Prostate gland (tissue), 2 donors: Measurements from ENCODE around the gene TMPRSS9. TPM values are rescaled to one million over a fixed set of nuclear protein-coding genes. Genes with fewer than 3 reads are reported as not detected.

ENCODE experiments used
- DNase-seq: peaks from one replicate; pipeline ENCODE4 v3.0.0-alpha.2; 2019; ENCODE audit warnings: low spot score
- H3K27ac ChIP-seq, 2 donors: fragments of 200-600 bp; sonication (generic); 2 replicates each; pipeline ENCODE4 v1.5.1; 2017 to 2019
- H3K27me3 ChIP-seq: fragments of 200-600 bp; sonication (generic); replicated peaks from 2 replicates; pipeline ENCODE4 v1.5.1; 2019; ENCODE audit not compliant: insufficient read depth
- H3K36me3 ChIP-seq, 2 donors: fragments of 200-600 bp; sonication (generic); 1 replicate in 1 of 2; 2 replicates in 1 of 2; pipeline versions ENCODE4 v1.5.1 to v1.8.1; 2017 to 2019
- H3K4me1 ChIP-seq: fragments of 200-600 bp; sonication (generic); replicated peaks from 2 replicates; pipeline ENCODE4 v1.5.1; 2019
- H3K4me3 ChIP-seq, 2 donors: fragments of 200-600 bp; sonication (generic); 2 replicates each; pipeline ENCODE4 v1.5.1; 2017 to 2019
- H3K9me3 ChIP-seq: fragments of 200-600 bp; sonication (generic); 2 replicates; pipeline ENCODE4 v1.5.1; 2017
- POLR2A ChIP-seq: fragments of 450-650 bp; IDR thresholded peaks from one replicate; pipeline ENCODE4 v1.6.1; 2016; ENCODE audit warnings: antibody characterized with exemption, mild to moderate bottlenecking
- POLR2AphosphoS5 ChIP-seq: sonication (generic); formaldehyde crosslinking; IDR thresholded peaks from one replicate; pipeline ENCODE4 v1.6.1; 2017; ENCODE audit warnings: antibody characterized with exemption
- WGBS: methylation state at CpG from one replicate; pipeline ENCODE4 v1.1.5; 2018; 5-methylcytosine and 5-hydroxymethylcytosine counted together
- intact Hi-C: fragments of 100-400 bp; cut with DNase I; formaldehyde crosslinking; loops from one replicate; pipeline ENCODE4 v1.14.2; 2022
- total RNA-seq, 2 donors: library from RNA; depleted of rRNA; stranded (reverse); fragments of >200 nt; gene quantifications; one replicate each; pipeline ENCODE4 v1.1.0, GENCODE V29; 2016
- TF ChIP-seq, protein P1 (sequence below), 4 experiments: fragments of 200-600 bp in 2 of 4; fragments of 450-650 bp in 2 of 4; sonication (generic) in 2 of 4; IDR thresholded peaks; 1 replicate in 3 of 4; 2 replicates in 1 of 4; pipeline ENCODE4 v1.5.1; 2016 to 2019; ENCODE audit warnings: antibody characterized with exemption in 4 of 4, mild to moderate bottlenecking in 2 of 4, moderate library complexity in 2 of 4

TMPRSS9 gene
- total RNA-seq, 2 donors from 2014 or later = 0.14 to 2.2 TPM

DNA sequence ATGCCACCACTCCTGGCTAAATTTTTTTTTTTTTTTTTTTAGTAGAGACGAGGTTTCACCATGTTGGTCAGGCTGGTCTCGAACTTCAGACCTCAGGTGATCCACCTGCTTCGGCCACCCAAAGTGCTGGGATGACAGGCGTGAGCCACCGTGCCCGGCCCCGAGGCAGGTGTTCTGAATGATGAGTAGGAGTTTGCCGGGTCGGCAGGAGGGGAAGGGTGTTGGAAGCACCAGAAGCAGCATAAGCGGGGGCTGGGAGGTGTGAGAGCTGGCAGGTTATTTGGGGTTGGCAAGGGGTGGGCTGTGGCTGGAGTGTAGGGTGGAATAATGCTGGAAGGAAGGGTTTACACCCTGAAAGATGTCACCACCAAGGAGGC is 29.8 kb upstream of the TMPRSS9 start:
- no peak overlapping the region for H3K27ac ChIP-seq
- H3K27me3 ChIP-seq = no peaks in the 10 kb centered on the region
- no peak overlapping the region for H3K4me3 ChIP-seq
- H3K9me3 ChIP-seq = no peaks in the 10 kb centered on the region
- DNase-seq = no peak
- peaks cover 14% of the 10 kb centered on the region for H3K4me1 ChIP-seq
- intact Hi-C loops = no loop called here
- no peaks in the 10 kb centered on the region for H3K36me3 ChIP-seq
- 74% methylated on average over 10 of the region's 10 CpGs for WGBS
- TF ChIP-seq POLR2A (no peak), POLR2AphosphoS5 (no peak)
- TF ChIP-seq, protein P1, sequence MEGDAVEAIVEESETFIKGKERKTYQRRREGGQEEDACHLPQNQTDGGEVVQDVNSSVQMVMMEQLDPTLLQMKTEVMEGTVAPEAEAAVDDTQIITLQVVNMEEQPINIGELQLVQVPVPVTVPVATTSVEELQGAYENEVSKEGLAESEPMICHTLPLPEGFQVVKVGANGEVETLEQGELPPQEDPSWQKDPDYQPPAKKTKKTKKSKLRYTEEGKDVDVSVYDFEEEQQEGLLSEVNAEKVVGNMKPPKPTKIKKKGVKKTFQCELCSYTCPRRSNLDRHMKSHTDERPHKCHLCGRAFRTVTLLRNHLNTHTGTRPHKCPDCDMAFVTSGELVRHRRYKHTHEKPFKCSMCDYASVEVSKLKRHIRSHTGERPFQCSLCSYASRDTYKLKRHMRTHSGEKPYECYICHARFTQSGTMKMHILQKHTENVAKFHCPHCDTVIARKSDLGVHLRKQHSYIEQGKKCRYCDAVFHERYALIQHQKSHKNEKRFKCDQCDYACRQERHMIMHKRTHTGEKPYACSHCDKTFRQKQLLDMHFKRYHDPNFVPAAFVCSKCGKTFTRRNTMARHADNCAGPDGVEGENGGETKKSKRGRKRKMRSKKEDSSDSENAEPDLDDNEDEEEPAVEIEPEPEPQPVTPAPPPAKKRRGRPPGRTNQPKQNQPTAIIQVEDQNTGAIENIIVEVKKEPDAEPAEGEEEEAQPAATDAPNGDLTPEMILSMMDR (IDR thresholded peaks at IDR 0.05) = no peak

DNA sequence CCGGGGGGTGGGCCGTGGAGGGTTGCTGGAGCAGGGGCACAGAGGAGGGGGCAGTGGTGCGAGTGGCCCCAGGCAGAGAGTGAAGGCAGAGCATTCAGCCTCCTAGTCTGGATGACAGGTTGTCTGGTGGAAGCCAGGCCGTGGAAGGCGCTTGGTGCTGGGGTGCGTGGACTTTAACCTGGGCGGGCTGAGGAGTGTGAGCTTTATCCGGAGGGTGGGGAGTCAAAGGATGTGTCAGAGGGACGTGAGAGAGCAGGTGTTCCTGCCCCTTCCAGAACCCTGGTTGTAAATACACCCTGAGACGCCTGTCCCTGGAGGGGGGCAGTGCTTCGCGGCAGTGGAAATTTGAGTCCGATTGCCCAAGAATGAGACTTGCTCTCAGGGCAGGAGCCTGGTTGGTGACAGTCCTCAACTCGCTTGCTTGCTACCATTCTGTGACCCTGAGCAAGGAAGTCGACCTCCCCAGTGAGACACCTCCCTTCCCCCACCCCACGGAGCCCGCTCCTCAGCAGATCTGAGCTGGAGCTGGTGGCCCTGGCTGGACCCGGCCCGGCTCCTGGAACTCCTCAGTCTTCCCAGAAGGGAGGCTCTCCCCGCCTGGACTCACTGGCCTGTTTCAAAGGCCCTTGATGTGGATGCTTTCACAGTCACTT is 29.3 kb upstream of the TMPRSS9 start:
- 68% methylated on average over 19 of the region's 20 CpGs for WGBS
- Histone ChIP-seq H3K27ac (no peak overlapping the region), H3K4me1 (peaks cover 14% of the 10 kb centered on the region), H3K9me3 (no peaks in the 10 kb centered on the region), H3K27me3 (no peaks in the 10 kb centered on the region), H3K4me3 (no peak overlapping the region), H3K36me3 (no peaks in the 10 kb centered on the region)
- no peak for DNase-seq
- no peak for TF ChIP-seq POLR2A
- no peak for TF ChIP-seq POLR2AphosphoS5
- TF ChIP-seq, protein P1 (IDR thresholded peaks at IDR 0.05) = no peak
- intact Hi-C loops = no loop called here

DNA sequence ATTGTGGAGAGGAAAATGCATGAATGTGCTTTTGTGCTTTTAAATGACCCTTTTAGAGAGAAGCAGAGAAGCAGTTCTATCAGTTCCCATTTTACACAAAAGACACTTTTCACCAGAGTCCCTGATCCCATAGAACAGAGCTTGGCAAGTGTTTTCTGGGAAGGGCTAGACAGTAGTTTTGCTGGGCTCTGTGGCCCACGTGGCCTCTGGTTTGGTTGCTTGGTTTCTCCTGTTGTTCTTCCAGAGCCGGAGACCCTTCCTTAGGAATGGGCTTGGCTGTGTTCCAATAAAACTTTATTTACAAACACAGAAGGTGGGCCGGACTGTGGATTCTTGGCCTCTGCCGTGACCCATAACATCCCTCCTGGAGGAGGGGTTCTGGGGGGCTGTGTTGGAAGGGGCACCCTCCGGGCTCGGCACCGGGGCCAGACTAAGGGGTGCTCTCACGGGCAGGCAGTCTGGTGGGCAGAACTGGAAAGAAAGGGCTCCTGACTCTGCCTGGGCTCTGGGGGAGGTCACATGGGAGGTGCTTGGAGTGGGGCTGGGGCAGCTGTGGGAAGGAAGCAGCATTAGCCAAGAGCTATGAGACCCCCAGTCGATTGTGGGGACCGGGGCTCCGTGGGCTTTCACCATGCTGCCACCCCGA is 28.3 kb upstream of the TMPRSS9 start:
- no peak for DNase-seq
- TF ChIP-seq, protein P1 (IDR thresholded peaks at IDR 0.05) = no peak
- TF ChIP-seq POLR2A (no peak), POLR2AphosphoS5 (no peak)
- no peaks in the 10 kb centered on the region for H3K9me3 ChIP-seq
- no peak overlapping the region for H3K27ac ChIP-seq
- 78% methylated on average over 12 of the region's 12 CpGs for WGBS
- no peaks in the 10 kb centered on the region for H3K27me3 ChIP-seq
- no peak overlapping the region for H3K4me3 ChIP-seq
- intact Hi-C loops = no loop called here
- H3K36me3 ChIP-seq = no peaks in the 10 kb centered on the region
- H3K4me1 ChIP-seq = peaks cover 14% of the 10 kb centered on the region

DNA sequence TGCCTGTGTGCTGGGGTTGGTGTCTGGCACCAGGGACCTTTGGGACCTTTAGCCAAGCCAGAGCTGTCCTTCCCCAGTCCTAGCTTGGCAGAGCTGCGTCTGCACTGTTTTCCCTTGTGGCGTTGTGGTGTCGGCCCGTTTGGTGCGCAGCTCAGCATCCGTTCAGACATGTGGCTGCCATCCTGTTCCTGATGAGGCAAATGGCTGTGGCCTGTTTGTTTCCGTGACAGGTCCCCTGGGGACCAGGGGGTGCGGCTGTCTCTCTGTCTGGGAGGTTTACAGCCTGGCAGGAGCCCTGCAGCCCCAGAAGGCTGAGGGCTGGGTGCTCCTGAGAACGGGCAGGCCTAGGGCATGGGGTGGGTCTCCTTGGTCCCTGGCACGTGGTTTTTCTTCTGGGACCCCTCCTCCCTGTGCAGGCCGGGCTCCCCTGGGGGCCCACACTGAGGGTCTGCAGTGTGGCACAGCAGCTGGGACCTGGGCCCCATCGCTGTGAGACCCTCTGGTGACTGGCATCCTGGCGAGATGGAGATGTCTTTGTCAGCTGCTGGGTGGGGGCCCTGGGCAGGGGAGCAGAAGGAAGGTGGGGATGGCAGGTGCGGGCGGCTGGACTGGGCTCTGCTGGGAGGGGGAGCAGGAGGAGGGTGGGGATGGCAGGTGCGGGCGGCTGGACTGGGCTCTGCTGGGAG is 27.6 kb upstream of the TMPRSS9 start:
- no peaks in the 10 kb centered on the region for H3K9me3 ChIP-seq
- TF ChIP-seq, protein P1 (IDR thresholded peaks at IDR 0.05) = no peak
- no peak for TF ChIP-seq POLR2AphosphoS5
- no peak for TF ChIP-seq POLR2A
- intact Hi-C loops = no loop called here
- DNase-seq = no peak
- H3K27ac ChIP-seq = no peak overlapping the region
- WGBS = 47% methylated on average over 15 of the region's 17 CpGs
- no peaks in the 10 kb centered on the region for H3K36me3 ChIP-seq
- H3K4me1 ChIP-seq = peaks cover 12% of the 10 kb centered on the region
- H3K4me3 ChIP-seq = no peak overlapping the region
- H3K27me3 ChIP-seq = no peaks in the 10 kb centered on the region
